HepG2 (cell line): ENCODE data around the gene CRIP1. TPM values are rescaled to one million over a fixed set of nuclear protein-coding genes. Genes with fewer than 3 reads are reported as not detected.

Experiments
- EED ChIP-seq: sonication (generic); formaldehyde crosslinking; IDR thresholded peaks from 2 replicates; pipeline ENCODE4 v1.5.0; 2020; ENCODE audit warnings: mild to moderate bottlenecking, missing genetic modification reagents
- HIVEP1 ChIP-seq: sonication (generic); formaldehyde crosslinking; IDR thresholded peaks from 2 replicates; pipeline ENCODE4 v1.4.0; 2020; ENCODE audit warnings: mild to moderate bottlenecking, missing genetic modification reagents
- NPAS2 ChIP-seq: sonication (generic); formaldehyde crosslinking; IDR thresholded peaks from 2 replicates; pipeline ENCODE4 v1.8.0; 2022; ENCODE audit warnings: mild to moderate bottlenecking, missing genetic modification reagents, borderline replicate concordance
- PLRG1 ChIP-seq: fragments of 450-650 bp; conservative IDR thresholded peaks from 2 replicates; pipeline ENCODE4 v1.6.1; 2016
- PPARG ChIP-seq: conservative IDR thresholded peaks from 2 replicates; pipeline ENCODE4 v1.6.1; 2016; ENCODE audit warnings: missing biosample characterization, missing genetic modification reagents
- RBFOX2 ChIP-seq: fragments of 200-400 bp; formaldehyde crosslinking; IDR thresholded peaks from 2 replicates; pipeline ENCODE4 v1.6.1; 2017; ENCODE audit warnings: low read depth, mild to moderate bottlenecking, low read length
- RNF219 ChIP-seq: sonication (generic); formaldehyde crosslinking; IDR thresholded peaks from 2 replicates; pipeline ENCODE4 v1.5.0; 2020; ENCODE audit warnings: mild to moderate bottlenecking, missing genetic modification reagents
- SIX1 ChIP-seq: sonication (generic); formaldehyde crosslinking; IDR thresholded peaks from 2 replicates; pipeline ENCODE4 v1.4.0; 2020; ENCODE audit warnings: missing genetic modification reagents, borderline replicate concordance
- SP5 ChIP-seq: IDR thresholded peaks from 2 replicates; pipeline ENCODE4 v1.6.1; 2016; ENCODE audit warnings: low read depth, borderline replicate concordance
- TIGD3 ChIP-seq: sonication (generic); formaldehyde crosslinking; IDR thresholded peaks from 2 replicates; pipeline ENCODE4 v1.5.1; 2020; ENCODE audit warnings: mild to moderate bottlenecking, missing genetic modification reagents, borderline replicate concordance
- ZBTB2 ChIP-seq: sonication (generic); formaldehyde crosslinking; IDR thresholded peaks from 2 replicates; pipeline ENCODE4 v1.8.0; 2022; ENCODE audit warnings: low read depth, missing genetic modification reagents
- ZEB1 ChIP-seq: IDR thresholded peaks from 2 replicates; pipeline ENCODE4 v1.6.1; 2012; ENCODE audit warnings: mild to moderate bottlenecking, low read depth, inconsistent platforms; ENCODE audit not compliant: insufficient replicate concordance
- ZNF224 ChIP-seq: sonication (generic); formaldehyde crosslinking; IDR thresholded peaks from 2 replicates; pipeline ENCODE4 v1.5.0; 2020; ENCODE audit warnings: mild to moderate bottlenecking, missing genetic modification reagents
- ZNF335 ChIP-seq: sonication (generic); formaldehyde crosslinking; IDR thresholded peaks from 2 replicates; pipeline ENCODE4 v1.4.0; 2020; ENCODE audit warnings: missing genetic modification reagents
- ZNF530 ChIP-seq: sonication (generic); formaldehyde crosslinking; IDR thresholded peaks from 2 replicates; pipeline ENCODE4 v1.5.0; 2020; ENCODE audit warnings: low read depth, mild to moderate bottlenecking, missing genetic modification reagents
- ZNF563 ChIP-seq: sonication (generic); formaldehyde crosslinking; IDR thresholded peaks from 2 replicates; pipeline ENCODE4 v1.8.0; 2022; ENCODE audit warnings: mild to moderate bottlenecking, moderate library complexity, missing genetic modification reagents
- ZNF749 ChIP-seq: sonication (generic); formaldehyde crosslinking; IDR thresholded peaks from 2 replicates; pipeline ENCODE4 v1.8.0; 2022; ENCODE audit warnings: mild to moderate bottlenecking, missing genetic modification reagents, moderate library complexity, borderline replicate concordance
- ZSCAN20 ChIP-seq: sonication (generic); formaldehyde crosslinking; IDR thresholded peaks from 2 replicates; pipeline ENCODE4 v1.4.0; 2020; ENCODE audit warnings: missing genetic modification reagents, mild to moderate bottlenecking, borderline replicate concordance
- polyA plus RNA-seq, 8 experiments: library from polyadenylated mRNA; depleted of rRNA in 3 of 8; stranded (reverse) in 7 of 8; unstranded in 1 of 8; fragments of >200 nt; fragmentation: Illumina TruSeq in 4 of 8; extraction: Trizol in 4 of 8; gene quantifications; 2 replicates each; pipeline versions ENCODE4 v1.2.1 to v1.2.3, GENCODE V29; 2011 to 2016; ENCODE audit warnings: low read depth in 4 of 8, missing spikeins in 1 of 8, mixed read lengths in 1 of 8; ENCODE audit not compliant: insufficient read depth in 1 of 8
- total RNA-seq, 5 experiments: library from RNA; depleted of rRNA; stranded (reverse); fragments of >200 nt; fragmentation: Illumina TruSeq; extraction: Trizol; gene quantifications; 2 replicates each; pipeline ENCODE4 v1.2.3, GENCODE V29; 2016; ENCODE audit warnings: low read depth in 1 of 5
- TF ChIP-seq, protein P1 (sequence below), 2 experiments: sonication (generic) in 1 of 2; formaldehyde crosslinking in 1 of 2; IDR thresholded peaks; 2 replicates each; pipeline versions ENCODE4 v1.4.0 to v1.6.1; 2016 to 2020; ENCODE audit warnings: borderline replicate concordance in 1 of 2, low read depth in 1 of 2, mild to moderate bottlenecking in 1 of 2, missing genetic modification reagents in 1 of 2

The CRIP1 gene
- total and polyA plus RNA-seq, 2 of the 13 experiments (the other 11 are each of a cell fraction or from before 2014, with no cell fraction given), result 53.9 to 59.5 TPM

DNA sequence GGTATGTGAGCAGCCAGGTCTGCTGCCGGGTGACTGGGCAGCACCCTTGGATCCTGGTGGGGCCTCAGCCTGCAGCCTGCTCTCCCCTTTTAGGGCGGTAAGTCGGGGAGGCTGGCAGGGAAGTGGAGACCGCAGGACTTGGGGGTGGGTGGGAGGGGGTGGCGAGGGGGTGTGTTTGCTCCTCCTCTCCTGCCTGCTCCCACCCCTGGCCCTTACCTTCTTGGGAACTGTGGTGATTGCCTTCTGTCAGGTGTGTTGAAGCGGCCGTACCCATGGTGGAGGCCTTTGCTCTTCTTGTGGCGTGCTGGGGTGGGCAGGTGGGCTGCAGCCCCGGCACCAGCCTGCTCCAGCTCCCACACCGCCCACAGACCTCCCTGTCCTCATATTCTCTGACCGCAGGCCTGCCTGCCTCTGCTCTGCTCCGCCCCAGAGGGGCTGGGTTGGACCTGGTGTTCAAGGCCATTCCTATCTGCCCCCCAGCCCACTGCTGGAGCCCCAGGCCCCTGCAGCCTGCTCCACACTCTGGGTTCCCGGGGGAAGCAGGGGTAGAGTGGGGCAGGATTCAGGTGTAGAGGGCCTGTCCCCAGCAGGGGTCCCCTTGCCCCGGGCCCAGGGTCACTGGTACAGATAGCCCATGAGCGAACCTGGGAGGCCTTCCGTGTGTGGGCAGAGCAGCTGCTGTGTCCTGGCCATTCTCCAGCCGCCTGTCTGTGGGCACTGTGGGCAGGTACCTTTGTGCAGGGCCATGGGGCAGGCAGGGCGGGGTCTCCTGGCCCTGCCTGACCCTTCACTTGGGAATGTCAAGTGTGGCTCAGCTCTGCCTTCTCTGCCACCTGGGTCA lies 9.5 kb downstream of the CRIP1 start (continued):
- TF ChIP-seq ZSCAN20 (CRISPR knock-in tag), result no peak
- peak; percentile 83; the same call in 1 of the 2 replicates for TF ChIP-seq ZNF563
- peak; percentile 51 for TF ChIP-seq ZEB1
- TF ChIP-seq RBFOX2, result peak; percentile 71
- TF ChIP-seq ZNF224, result no peak; the same call in 1 of the 2 replicates
- no peak for TF ChIP-seq NPAS2
- TF ChIP-seq RNF219 (CRISPR knock-in tag), result no peak
- TF ChIP-seq ZNF530 (CRISPR knock-in tag), result no peak
- TF ChIP-seq ZNF335 (CRISPR knock-in tag), result 0 out of 2 replicates have a peak, but pooled peaks have one; percentile 23
- no peak for TF ChIP-seq EED (CRISPR knock-in tag)
- TF ChIP-seq HIVEP1 (CRISPR knock-in tag), result no peak
- no peak for TF ChIP-seq TIGD3 (CRISPR knock-in tag)
- TF ChIP-seq SP5, result peak; percentile 99
- TF ChIP-seq ZBTB2 (CRISPR knock-in tag), result no peak
- TF ChIP-seq, protein P1, sequence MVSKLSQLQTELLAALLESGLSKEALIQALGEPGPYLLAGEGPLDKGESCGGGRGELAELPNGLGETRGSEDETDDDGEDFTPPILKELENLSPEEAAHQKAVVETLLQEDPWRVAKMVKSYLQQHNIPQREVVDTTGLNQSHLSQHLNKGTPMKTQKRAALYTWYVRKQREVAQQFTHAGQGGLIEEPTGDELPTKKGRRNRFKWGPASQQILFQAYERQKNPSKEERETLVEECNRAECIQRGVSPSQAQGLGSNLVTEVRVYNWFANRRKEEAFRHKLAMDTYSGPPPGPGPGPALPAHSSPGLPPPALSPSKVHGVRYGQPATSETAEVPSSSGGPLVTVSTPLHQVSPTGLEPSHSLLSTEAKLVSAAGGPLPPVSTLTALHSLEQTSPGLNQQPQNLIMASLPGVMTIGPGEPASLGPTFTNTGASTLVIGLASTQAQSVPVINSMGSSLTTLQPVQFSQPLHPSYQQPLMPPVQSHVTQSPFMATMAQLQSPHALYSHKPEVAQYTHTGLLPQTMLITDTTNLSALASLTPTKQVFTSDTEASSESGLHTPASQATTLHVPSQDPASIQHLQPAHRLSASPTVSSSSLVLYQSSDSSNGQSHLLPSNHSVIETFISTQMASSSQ (IDR thresholded peaks at IDR 0.05; ENCODE audit: low read depth), result no peak
- TF ChIP-seq, protein P1 (CRISPR knock-in tag; IDR thresholded peaks at IDR 0.05; ENCODE audit: borderline replicate concordance), result peak; percentile 55; the same call in 1 of the 2 replicates
- TF ChIP-seq PPARG (CRISPR knock-in tag), result peak; percentile 67; the same call in 1 of the 2 replicates
- TF ChIP-seq SIX1, result no peak
- no peak for TF ChIP-seq PLRG1
- TF ChIP-seq ZNF749 (CRISPR knock-in tag), result no peak
